Activated CD8-positive, alpha-beta T cell treated with anti-CD3 and anti-CD28 coated beads for 36 hours (primary cell): ENCODE data around the gene TFB1M. TPM values are rescaled to one million over a fixed set of nuclear protein-coding genes. Genes with fewer than 3 reads are reported as not detected.
"Not testable (repeated sequence)": the region's sequence is repeated elsewhere in the genome, so short reads cannot be mapped to it uniquely, and the experiment has no call there.

Source experiments
- ATAC-seq: fragments of 200-7000 bp; cut with Tn5 transposase; one replicate; pipeline ENCODE4 v1.10.0; 2021; ENCODE audit warnings: mild to moderate bottlenecking, moderate library complexity
- CTCF ChIA-PET: fragments of 350-600 bp; sonication (Branson Sonifier 250); formaldehyde crosslinking; loops from one replicate; lab custom pipeline; 2021; ENCODE audit warnings: antibody characterized with exemption; lab: Charles Lee
- POLR2A ChIA-PET: fragments of 350-600 bp; sonication (Branson Sonifier 250); formaldehyde crosslinking; loops from one replicate; lab custom pipeline; 2021; ENCODE audit warnings: antibody characterized with exemption; lab: Charles Lee
- DNase-seq: peaks from one replicate; pipeline ENCODE4 v3.0.0-alpha.2; 2020
- H3K27ac Mint-ChIP-seq: one replicate; pipeline ENCODE4 v1.8.0; 2021; ENCODE audit warnings: mild to moderate bottlenecking, mixed read lengths
- H3K27me3 Mint-ChIP-seq: one replicate; pipeline ENCODE4 v1.8.0; 2021; ENCODE audit warnings: mixed read lengths
- H3K36me3 Mint-ChIP-seq: one replicate; pipeline ENCODE4 v1.8.0; 2021; ENCODE audit warnings: low read depth, mixed read lengths
- H3K4me1 Mint-ChIP-seq: one replicate; pipeline ENCODE4 v1.8.0; 2021; ENCODE audit warnings: low read depth, mixed read lengths
- H3K4me3 Mint-ChIP-seq: one replicate; pipeline ENCODE4 v1.8.0; 2021; ENCODE audit warnings: mild to moderate bottlenecking, moderate library complexity, mixed read lengths
- H3K9me3 Mint-ChIP-seq: one replicate; pipeline ENCODE4 v1.8.0; 2021; ENCODE audit warnings: mixed read lengths
- CTCF ChIP-seq: fragments of 200-600 bp; IDR thresholded peaks from one replicate; pipeline ENCODE4 v1.8.0; 2022; ENCODE audit warnings: antibody characterized with exemption, mild to moderate bottlenecking
- intact Hi-C: fragments of 100-400 bp; cut with micrococcal nuclease; formaldehyde crosslinking; loops from one replicate; pipeline ENCODE4 v1.10.0; 2022
- total RNA-seq, 2 experiments: library from RNA; stranded (reverse); gene quantifications; one replicate each; pipeline ENCODE4 v1.2.3, GENCODE V29; 2021

TFB1M gene
- total RNA-seq, 2 experiments from 2014 or later, result 70.9 to 76.6 TPM

- peaks cover 29% of the 10 kb centered on the region for H3K4me1 Mint-ChIP-seq
- no peak for ATAC-seq
- intact Hi-C loops, result no loop called here
- H3K4me3 Mint-ChIP-seq, result no peak overlapping the region
- peaks cover 15% of the 10 kb centered on the region for H3K36me3 Mint-ChIP-seq
- TF ChIP-seq CTCF, result no peak
- no peak for DNase-seq
- no peaks in the 10 kb centered on the region for H3K9me3 Mint-ChIP-seq
- CTCF ChIA-PET, result interaction anchor here (0.7 to 4.1 kb wide), 12 partner anchors 13 to 392 kb away, joined by 3 to 38 read pairs (median 4); no protein-coding TSS in a partner anchor
- POLR2A ChIA-PET, result interaction anchor here (0.8 to 1.0 kb wide), 3 partner anchors 10 to 103 kb away, joined by 3 to 4 read pairs (median 4); no protein-coding TSS in a partner anchor
- no peak overlapping the region for H3K27ac Mint-ChIP-seq
- no peaks in the 10 kb centered on the region for H3K27me3 Mint-ChIP-seq
These were observed 2.1 kb upstream of the TFB1M start for GRCh38 chr6:155316419-155316818.

GRCh38 chr6:155315516-155315871, 1.2 kb upstream of the TFB1M start:
- Mint-ChIP-seq H3K4me3 (peak overlapping the region; percentile 98), H3K27ac (peak overlapping the region; percentile 99), H3K36me3 (peaks cover 22% of the 10 kb centered on the region), H3K9me3 (no peaks in the 10 kb centered on the region), H3K27me3 (no peaks in the 10 kb centered on the region), H3K4me1 (peaks cover 34% of the 10 kb centered on the region)
- CTCF ChIA-PET, result interaction anchor here (0.8 to 4.1 kb wide), 12 partner anchors 14 to 334 kb away, joined by 3 to 38 read pairs (median 3); no protein-coding TSS in a partner anchor
- DNase-seq (no peak), ATAC-seq (no peak)
- POLR2A ChIA-PET, result interaction anchor here (0.6 to 0.8 kb wide), 3 partner anchors 90 to 144 kb away, joined by 3 to 4 read pairs (median 3); no protein-coding TSS in a partner anchor
- no peak for TF ChIP-seq CTCF
- intact Hi-C loops, result no loop called here

- DNase-seq, result peak; percentile 87
- Mint-ChIP-seq H3K4me3 (peak overlapping the region; percentile 98), H3K36me3 (peaks cover 26% of the 10 kb centered on the region), H3K27me3 (no peaks in the 10 kb centered on the region), H3K9me3 (no peaks in the 10 kb centered on the region), H3K27ac (peak overlapping the region; percentile 99), H3K4me1 (peaks cover 38% of the 10 kb centered on the region)
- TF ChIP-seq CTCF, result no peak
- ChIA-PET CTCF (interaction anchor here (0.8 to 4.1 kb wide), 11 partner anchors 14 to 334 kb away, joined by 3 to 38 read pairs (median 3); no protein-coding TSS in a partner anchor), POLR2A (interaction anchor here (0.6 to 1.3 kb wide), 4 partner anchors 90 to 143 kb away, joined by 3 to 4 read pairs (median 3); no protein-coding TSS in a partner anchor)
- peak; percentile 56 for ATAC-seq
- intact Hi-C loops, result loop anchor here (5.0 kb wide), 1 partner anchor 143 kb away; no protein-coding TSS in a partner anchor
These were observed 660 bp upstream of the TFB1M start for GRCh38 chr6:155314773-155315515.

- intact Hi-C loops, result loop anchor here (5.0 kb wide), 1 partner anchor 141 kb away; no protein-coding TSS in a partner anchor
- peak; percentile 7 for ATAC-seq
- CTCF ChIA-PET, result interaction anchor here (0.7 to 1.8 kb wide), 4 partner anchors 13 to 1804 kb away, joined by 3 to 5 read pairs (median 4); no protein-coding TSS in a partner anchor
- Mint-ChIP-seq H3K36me3 (peaks cover 30% of the 10 kb centered on the region), H3K9me3 (no peaks in the 10 kb centered on the region), H3K27me3 (no peaks in the 10 kb centered on the region), H3K27ac (peak overlapping the region; percentile 99), H3K4me3 (peak overlapping the region; percentile 98), H3K4me1 (peaks cover 40% of the 10 kb centered on the region)
- no peak for TF ChIP-seq CTCF
- peak; percentile 15 for DNase-seq
- POLR2A ChIA-PET, result interaction anchor here (0.7 to 1.3 kb wide), 3 partner anchors 10 to 95 kb away, joined by 3 to 5 read pairs (median 5); no protein-coding TSS in a partner anchor
These were observed 637 bp downstream of the TFB1M start for GRCh38 chr6:155313602-155314091.

- H3K27ac Mint-ChIP-seq, result peak overlapping the region; percentile 99
- not testable (repeated sequence) for DNase-seq, ATAC-seq, H3K9me3 Mint-ChIP-seq, H3K27me3 Mint-ChIP-seq
- CTCF ChIA-PET, result interaction anchor here (1.3 to 1.8 kb wide), 3 partner anchors 13 to 385 kb away, joined by 4 to 5 read pairs (median 5); no protein-coding TSS in a partner anchor
- H3K4me3 Mint-ChIP-seq, result peak overlapping the region; percentile 98
- H3K36me3 Mint-ChIP-seq, result peaks cover 32% of the 10 kb centered on the region
- intact Hi-C loops, result loop anchor here (5.0 kb wide), 1 partner anchor 141 kb away; no protein-coding TSS in a partner anchor
- H3K4me1 Mint-ChIP-seq, result peaks cover 40% of the 10 kb centered on the region
- POLR2A ChIA-PET, result interaction anchor here (0.6 to 1.1 kb wide), 2 partner anchors 25 to 628 kb away, joined by 3 to 5 read pairs; no protein-coding TSS in a partner anchor
These were observed 1.3 kb downstream of the TFB1M start for GRCh38 chr6:155312950-155313349.
